ENCODE measurements around the gene SSMEM1. TPM values are rescaled to one million over a fixed set of nuclear protein-coding genes. Genes with fewer than 3 reads are reported as not detected.

Gene SSMEM1, protein sequence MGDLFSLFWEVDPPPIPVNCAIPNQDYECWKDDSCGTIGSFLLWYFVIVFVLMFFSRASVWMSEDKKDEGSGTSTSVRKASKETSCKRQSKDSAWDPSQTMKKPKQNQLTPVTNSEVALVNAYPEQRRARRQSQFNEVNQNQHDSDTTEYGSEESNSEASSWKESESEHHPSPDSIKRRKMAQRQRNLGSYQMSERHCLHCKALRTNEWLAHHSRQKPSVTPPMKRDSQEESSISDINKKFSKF
- total RNA-seq: not detected in 2 replicates

DNA sequence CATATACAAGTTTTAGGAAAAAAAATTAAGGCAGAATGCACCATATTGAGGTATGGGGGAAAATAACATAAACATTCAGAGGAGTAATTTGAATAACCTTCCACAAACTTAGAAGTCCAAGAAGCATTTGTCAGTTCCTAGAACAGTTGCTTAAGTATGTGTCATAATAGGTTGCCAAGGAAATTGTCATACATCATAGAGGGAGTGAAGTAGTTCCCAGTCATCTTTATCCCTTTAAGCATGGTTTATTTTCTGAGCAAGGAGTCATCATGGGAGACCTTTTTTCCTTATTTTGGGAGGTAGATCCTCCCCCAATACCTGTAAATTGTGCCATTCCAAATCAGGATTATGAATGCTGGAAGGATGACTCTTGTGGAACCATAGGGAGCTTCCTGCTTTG is at the start of gene SSMEM1:
Gene SSMEM1 (plus strand): TSS at position 219 of the 400 bp plus-strand sequence. CDS start 51 bp downstream, at position 270.

DNA sequence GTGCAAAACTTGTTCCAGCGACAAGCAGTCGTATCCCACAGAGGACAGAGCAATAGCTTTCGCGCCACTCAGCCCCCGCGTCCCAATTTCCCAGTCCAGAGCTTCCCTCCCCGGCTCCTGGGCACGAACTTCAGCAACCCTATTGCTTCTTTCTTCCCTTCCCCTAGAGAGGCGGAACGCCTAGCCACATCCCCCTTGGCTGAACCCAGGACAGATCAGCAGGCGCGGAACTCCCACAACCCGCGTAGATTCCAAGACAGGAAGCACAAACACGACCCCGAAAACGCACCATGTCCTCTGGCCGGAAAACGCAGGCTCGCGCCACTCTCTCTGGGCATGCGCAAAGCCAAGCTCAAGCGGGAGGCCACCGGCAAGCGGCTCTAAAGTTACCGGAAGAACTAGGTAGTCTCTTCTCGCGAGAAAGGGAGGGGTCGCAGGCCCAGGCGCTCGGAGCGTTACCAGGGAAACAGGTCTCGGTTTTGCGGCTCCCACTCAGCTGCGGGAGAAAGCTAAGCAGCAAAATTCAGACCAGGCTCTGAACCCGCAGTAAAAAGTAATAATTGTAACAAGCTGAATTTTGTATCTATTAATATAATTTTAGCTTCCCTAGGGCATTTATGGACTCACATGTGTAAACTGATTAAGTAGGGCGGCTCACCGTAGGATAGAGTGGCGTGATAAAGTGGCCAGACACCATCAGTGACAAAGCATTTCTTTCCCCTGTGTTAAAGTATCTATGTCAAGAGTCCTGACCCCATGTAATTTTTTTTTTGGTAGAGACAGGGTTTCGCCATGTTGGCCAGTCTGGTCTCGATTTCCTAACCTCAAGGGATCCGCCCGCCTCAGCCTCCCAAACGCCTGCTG is 2.3 kb upstream of the SSMEM1 start, which contains the start of gene TMEM209:
Gene TMEM209 (minus strand): TSS at position 323 of the 864 bp plus-strand sequence. CDS start 31 bp downstream, at position 292.

Other genes with a start within 250 kb of the SSMEM1 start
- gene ZC3HC1, start 156.5 kb upstream of the SSMEM1 start, total RNA-seq: 8.7 and 10.4 TPM in 2 replicates
- gene KLHDC10, start 137.3 kb upstream of the SSMEM1 start, total RNA-seq: 23.4 and 24.7 TPM in 2 replicates
- 5.1 and 9.4 TPM in 2 replicates for gene TMEM209, start 2.5 kb upstream of the SSMEM1 start, total RNA-seq
- 0.43 TPM in 1 of 2 replicates, not detected in the other for gene CPA2, start 59.0 kb downstream of the SSMEM1 start, total RNA-seq
- 6.6 and 7.2 TPM in 2 replicates for gene CPA4, start 85.3 kb downstream of the SSMEM1 start, total RNA-seq
- not detected in 2 replicates for gene CPA5, start 137.0 kb downstream of the SSMEM1 start, total RNA-seq
- gene CPA1, start 172.6 kb downstream of the SSMEM1 start, total RNA-seq: not detected in 2 replicates
- 10.6 and 12.1 TPM in 2 replicates for gene CEP41, start 233.2 kb downstream of the SSMEM1 start, total RNA-seq